Stomach (tissue), 4 donors: Measurements from ENCODE around the gene E2F7.

Source experiments
- CTCF ChIP-seq, 7 experiments: fragments of 450-650 bp in 4 of 7; fragments of 200-600 bp in 3 of 7; sonication (generic) in 3 of 7; IDR thresholded peaks; one replicate each; pipeline ENCODE4 v1.5.1; 2016 to 2019; ENCODE audit warnings: antibody characterized with exemption in 7 of 7, control low read depth in 2 of 7, mild to moderate bottlenecking in 1 of 7
- EP300 ChIP-seq: sonication (generic); formaldehyde crosslinking; IDR thresholded peaks from one replicate; pipeline ENCODE4 v1.6.1; 2017; ENCODE audit warnings: antibody characterized with exemption
- POLR2A ChIP-seq, 4 donors: fragments of 450-650 bp; IDR thresholded peaks; one replicate each; pipeline ENCODE4 v1.6.1; 2016; ENCODE audit warnings: antibody characterized with exemption in 4 of 4, control low read depth in 2 of 4, mild to moderate bottlenecking in 1 of 4, moderate library complexity in 1 of 4

GRCh38 chr12:77070382-77070781, 5.0 kb upstream of the E2F7 start:
- TF ChIP-seq CTCF (IDR thresholded peaks at IDR 0.05) = no peak
- no peak for TF ChIP-seq POLR2A (IDR thresholded peaks at IDR 0.05)
- no peak for TF ChIP-seq EP300
